H1 (cell line): ENCODE measurements around the gene PLA2G4A. TPM values are rescaled to one million over a fixed set of nuclear protein-coding genes. Genes with fewer than 3 reads are reported as not detected.

Experiments used
- CTCF ChIA-PET: fragments of 300-600 bp; sonication (Branson Sonifier 250); formaldehyde crosslinking; loops from one replicate; lab custom pipeline; 2021; ENCODE audit not compliant: partially characterized antibody; lab: Charles Lee
- POLR2A ChIA-PET: fragments of 300-600 bp; sonication (Branson Sonifier 250); formaldehyde crosslinking; loops from one replicate; lab custom pipeline; 2021; ENCODE audit warnings: inconsistent platforms; ENCODE audit not compliant: partially characterized antibody; lab: Charles Lee
- DNase-seq, 2 experiments: peaks; one replicate each; pipeline versions ENCODE4 v3.0.0 to v3.0.0-alpha.2; 2010 to 2022; ENCODE audit warnings: low spot score in 2 of 2, low read depth in 1 of 2, mixed read lengths in 1 of 2
- FAIRE-seq: peaks from 2 replicates; lab custom pipeline; 2011; peaks lifted over from hg19 to GRCh38; lab: Jason Lieb, UNC
- H2AFZ ChIP-seq: 2 replicates; pipeline ENCODE4 v1.8.1; 2012; ENCODE audit warnings: low read length, inconsistent platforms
- H2AK5ac ChIP-seq: 2 replicates; pipeline ENCODE4 v1.6.1; 2013; ENCODE audit warnings: low read depth, low read length
- H2BK120ac ChIP-seq: replicated peaks from 2 replicates; pipeline ENCODE3; 2013; ENCODE audit warnings: low read depth, low read length, inconsistent platforms
- H2BK12ac ChIP-seq: 2 replicates; pipeline ENCODE4 v1.6.1; 2013; ENCODE audit warnings: low read depth, low read length
- H2BK15ac ChIP-seq: 2 replicates; pipeline ENCODE4 v1.6.1; 2013; ENCODE audit warnings: low read length
- H2BK20ac ChIP-seq: 2 replicates; pipeline ENCODE4 v1.6.1; 2013; ENCODE audit warnings: low read length
- H2BK5ac ChIP-seq: 2 replicates; pipeline ENCODE4 v1.6.1; 2013; ENCODE audit warnings: low read depth, low read length
- H3K14ac ChIP-seq: 2 replicates; pipeline ENCODE4 v1.6.1; 2013; ENCODE audit warnings: inconsistent platforms; ENCODE audit not compliant: insufficient read length
- H3K18ac ChIP-seq: 2 replicates; pipeline ENCODE4 v1.6.1; 2013; ENCODE audit warnings: low read length; ENCODE audit errors: extremely low read depth
- H3K23ac ChIP-seq: 2 replicates; pipeline ENCODE4 v1.6.1; 2013; ENCODE audit warnings: inconsistent platforms; ENCODE audit not compliant: insufficient read length
- H3K23me2 ChIP-seq: 2 replicates; pipeline ENCODE4 v1.6.1; 2013; ENCODE audit warnings: low read depth, low read length
- H3K27ac ChIP-seq: 2 replicates; pipeline ENCODE4 v1.6.1; 2011; ENCODE audit warnings: low read depth, low read length, inconsistent platforms
- H3K27me3 ChIP-seq, 4 experiments: replicated peaks in 1 of 4; 1 replicate in 1 of 4; 2 replicates in 3 of 4; pipeline versions ENCODE4 v1.6.1 to v1.8.1; 2011 to 2013; ENCODE audit warnings: low read length in 3 of 4, mild to moderate bottlenecking in 3 of 4, inconsistent platforms in 2 of 4, mixed read lengths in 2 of 4, moderate library complexity in 1 of 4; ENCODE audit not compliant: control insufficient read depth in 3 of 4, insufficient read depth in 3 of 4; ENCODE audit errors: extremely low read depth in 1 of 4
- H3K36me3 ChIP-seq, 4 experiments: 2 replicates each; pipeline versions ENCODE4 v1.6.1 to v1.8.1; 2011 to 2013; ENCODE audit warnings: mild to moderate bottlenecking in 4 of 4, low read length in 3 of 4, moderate library complexity in 2 of 4, control low read depth in 1 of 4, inconsistent platforms in 1 of 4; ENCODE audit not compliant: insufficient read depth in 4 of 4, control insufficient read depth in 2 of 4
- H3K4ac ChIP-seq: replicated peaks from 2 replicates; pipeline ENCODE3; 2013; ENCODE audit warnings: low read length, low read depth, mixed read lengths, inconsistent platforms; ENCODE audit not compliant: insufficient read length
- H3K4me1 ChIP-seq, 4 experiments: replicated peaks in 1 of 4; 1 replicate in 1 of 4; 2 replicates in 3 of 4; pipeline versions ENCODE4 v1.6.1 to v1.8.1; 2011 to 2013; ENCODE audit warnings: low read length in 3 of 4, inconsistent platforms in 2 of 4, mixed read lengths in 1 of 4; ENCODE audit not compliant: insufficient read depth in 4 of 4, control insufficient read depth in 3 of 4
- H3K4me2 ChIP-seq, 2 experiments: 2 replicates each; pipeline versions ENCODE4 v1.6.1 to v1.8.1; 2011 to 2013; ENCODE audit warnings: low read depth in 2 of 2, low read length in 2 of 2, control low read depth in 1 of 2, inconsistent platforms in 1 of 2, mild to moderate bottlenecking in 1 of 2; ENCODE audit not compliant: insufficient read depth in 1 of 2
- H3K4me3 ChIP-seq, 4 experiments: fragments of 200-600, 300-600 bp in 1 of 4; sonication (generic), shearing (Covaris generic), sonication (Bioruptor Twin) in 1 of 4; 2 replicates each; pipeline versions ENCODE4 v1.5.1 to v1.8.1; 2011 to 2016; ENCODE audit warnings: low read length in 4 of 4, low read depth in 3 of 4, control low read depth in 2 of 4, inconsistent platforms in 2 of 4, mild to moderate bottlenecking in 2 of 4, mixed read lengths in 1 of 4, moderate library complexity in 1 of 4; ENCODE audit not compliant: insufficient read depth in 2 of 4; ENCODE audit errors: extremely low read depth in 1 of 4
- H3K56ac ChIP-seq: replicated peaks from 2 replicates; pipeline ENCODE3; 2013; ENCODE audit warnings: low read depth, mild to moderate bottlenecking, mixed read lengths, low read length, inconsistent platforms; ENCODE audit not compliant: insufficient read length
- H3K79me1 ChIP-seq: 2 replicates; pipeline ENCODE4 v1.6.1; 2013; ENCODE audit warnings: low read depth, low read length, control low read depth
- H3K79me2 ChIP-seq, 2 experiments: 2 replicates each; pipeline versions ENCODE4 v1.6.1 to v1.8.1; 2012 to 2013; ENCODE audit warnings: low read length in 2 of 2, mild to moderate bottlenecking in 2 of 2, inconsistent platforms in 1 of 2; ENCODE audit not compliant: insufficient read depth in 2 of 2, control insufficient read depth in 1 of 2
- H3K9ac ChIP-seq, 4 experiments: replicated peaks in 1 of 4; 1 replicate in 1 of 4; 2 replicates in 3 of 4; pipeline versions ENCODE4 v1.6.1 to v1.8.1; 2011 to 2013; ENCODE audit warnings: low read depth in 3 of 4, low read length in 3 of 4, control low read depth in 2 of 4, mild to moderate bottlenecking in 2 of 4, moderate library complexity in 2 of 4, inconsistent platforms in 1 of 4; ENCODE audit errors: extremely low read depth in 1 of 4
- H3K9me3 ChIP-seq, 2 experiments: 2 replicates each; pipeline versions ENCODE4 v1.6.1 to v1.8.1; 2012 to 2013; ENCODE audit warnings: mild to moderate bottlenecking in 2 of 2, moderate library complexity in 2 of 2, control low read depth in 1 of 2, inconsistent platforms in 1 of 2, low read depth in 1 of 2, low read length in 1 of 2, mixed read lengths in 1 of 2; ENCODE audit not compliant: insufficient read depth in 2 of 2
- H4K20me1 ChIP-seq, 2 experiments: replicated peaks in 1 of 2; 2 replicates each; pipeline versions ENCODE3 to v1.8.1; 2011 to 2013; ENCODE audit warnings: inconsistent platforms in 2 of 2, low read length in 2 of 2, mild to moderate bottlenecking in 1 of 2; ENCODE audit not compliant: insufficient read depth in 2 of 2, control insufficient read depth in 1 of 2
- H4K5ac ChIP-seq: 2 replicates; pipeline ENCODE4 v1.6.1; 2013; ENCODE audit warnings: low read length, low read depth, mixed read lengths, inconsistent platforms; ENCODE audit not compliant: insufficient read length
- H4K8ac ChIP-seq: 2 replicates; pipeline ENCODE4 v1.8.0; 2013; ENCODE audit warnings: mild to moderate bottlenecking, moderate library complexity, low read length, inconsistent platforms; ENCODE audit not compliant: insufficient read depth; ENCODE audit errors: extremely low read depth
- H4K91ac ChIP-seq: replicated peaks from 2 replicates; pipeline ENCODE3; 2013; ENCODE audit warnings: low read length, mixed read lengths, inconsistent platforms; ENCODE audit not compliant: insufficient read length
- CBX5 ChIP-seq: fragments of 300-800, 300-1000 bp; sonication (generic); IDR thresholded peaks from 2 replicates; pipeline ENCODE4 v1.7.1; 2016; ENCODE audit warnings: antibody characterized with exemption, low read length, low read depth
- HDAC6 ChIP-seq: IDR thresholded peaks from one replicate; pipeline ENCODE4 v1.7.1; 2012; ENCODE audit warnings: low read depth, mild to moderate bottlenecking, inconsistent platforms, low read length, moderate library complexity
- MAFK ChIP-seq: IDR thresholded peaks from 2 replicates; pipeline ENCODE4 v1.6.1; 2012; ENCODE audit warnings: low read depth, mild to moderate bottlenecking, improper control_type of control experiment, low read length
- RAD21 ChIP-seq, 2 experiments: IDR thresholded peaks in 1 of 2; conservative IDR thresholded peaks in 1 of 2; 2 replicates each; pipeline ENCODE4 v1.6.1; 2011; ENCODE audit warnings: low read depth in 2 of 2, low read length in 2 of 2, improper control_type of control experiment in 1 of 2, inconsistent platforms in 1 of 2, mild to moderate bottlenecking in 1 of 2, moderate library complexity in 1 of 2
- RFX5 ChIP-seq: IDR thresholded peaks from 2 replicates; pipeline ENCODE4 v1.6.1; 2011; ENCODE audit warnings: low read depth, low read length, improper control_type of control experiment, borderline replicate concordance
- SIN3A ChIP-seq, 2 experiments: IDR thresholded peaks in 1 of 2; conservative IDR thresholded peaks in 1 of 2; 2 replicates each; pipeline ENCODE4 v1.6.1; 2011 to 2012; ENCODE audit warnings: low read length in 2 of 2, improper control_type of control experiment in 1 of 2, low read depth in 1 of 2, mild to moderate bottlenecking in 1 of 2
- SUZ12 ChIP-seq: fragments of 200-600 bp; sonication (generic); IDR thresholded peaks from 2 replicates; pipeline ENCODE4 v1.6.1; 2012; ENCODE audit warnings: mild to moderate bottlenecking, inconsistent platforms, low read length, moderate library complexity, mixed read lengths
- TAF7 ChIP-seq: optimal IDR thresholded peaks from 2 replicates; pipeline ENCODE3; 2011; ENCODE audit warnings: low read depth, mild to moderate bottlenecking, inconsistent platforms, low read length, moderate library complexity, borderline replicate concordance
- TEAD4 ChIP-seq: IDR thresholded peaks from 2 replicates; pipeline ENCODE4 v1.6.1; 2012; ENCODE audit warnings: low read depth, low read length, inconsistent platforms, mixed read lengths
- YY1 ChIP-seq: IDR thresholded peaks from 2 replicates; pipeline ENCODE4 v1.6.1; 2011; ENCODE audit warnings: low read depth, mild to moderate bottlenecking, low read length
- WGBS, 2 experiments: shearing (Covaris generic) in 1 of 2; methylation state at CpG; one replicate each; pipeline versions ENCODE4 v1.1.6 to v1.1.7; 2013 to 2015; ENCODE audit warnings: low lambda C conversion rate in 2 of 2, mixed read lengths in 2 of 2, inconsistent platforms in 1 of 2, low coverage in 1 of 2, missing lambda C conversion rate in 1 of 2; ENCODE audit not compliant: insufficient replicate concordance in 2 of 2, insufficient coverage in 1 of 2, insufficient read length in 1 of 2; ENCODE audit errors: extremely low coverage in 1 of 2, missing lambda C conversion rate in 1 of 2; 5-methylcytosine and 5-hydroxymethylcytosine counted together
- polyA plus RNA-seq, 7 experiments: library from polyadenylated mRNA; depleted of rRNA in 3 of 7; stranded (reverse) in 5 of 7; unstranded in 2 of 7; fragments of >200 nt in 5 of 7; fragments of 200-250 nt in 2 of 7; gene quantifications; 1 replicate in 5 of 7; 2 replicates in 1 of 7; 4 replicates in 1 of 7; pipeline versions ENCODE4 v1.2.1 to v1.2.3, GENCODE V29; 2011 to 2013; ENCODE audit warnings: missing spikeins in 2 of 7, mixed read lengths in 2 of 7
- total RNA-seq: library from RNA; stranded (reverse); fragmentation: NEBNext Ultra II Directional; extraction: Animal tissue kit (Norgen Biotek cat#: 25700); gene quantifications from 2 replicates; pipeline ENCODE4 v1.2.1, GENCODE V29; 2021
- TF ChIP-seq, protein P1 (sequence below): IDR thresholded peaks from 2 replicates; pipeline ENCODE4 v1.6.1; 2011; ENCODE audit warnings: low read length, improper control_type of control experiment
- TF ChIP-seq, protein P2 (sequence below): IDR thresholded peaks from 2 replicates; pipeline ENCODE4 v1.6.1; 2011; ENCODE audit warnings: low read depth, mild to moderate bottlenecking, low read length; ENCODE audit not compliant: insufficient read depth

The PLA2G4A gene
- total and polyA plus RNA-seq, 2 of the 8 experiments (the other 6 are each of a cell fraction or from before 2014, with no cell fraction given): 0.63 to 1.4 TPM

DNA sequence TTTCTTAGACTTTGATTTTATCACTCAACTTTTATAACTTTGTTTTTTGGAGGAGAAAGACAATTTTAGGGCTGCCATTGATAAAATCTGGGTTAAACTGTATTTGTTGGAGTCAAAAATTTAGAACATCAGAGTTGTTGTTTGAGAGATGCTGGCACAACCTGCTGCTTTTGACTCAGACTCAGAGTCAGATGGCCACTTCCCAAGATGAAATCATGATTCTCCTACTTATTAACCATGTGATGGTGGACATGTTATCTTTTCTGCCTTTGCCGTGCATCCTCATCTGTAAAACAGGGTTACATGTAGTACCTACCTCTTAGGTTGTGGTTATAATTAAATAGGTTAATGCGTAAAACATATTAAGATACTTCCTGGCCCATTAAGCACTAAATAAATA, 71.2 kb downstream of the PLA2G4A start:
- Histone ChIP-seq H2BK5ac (no peak overlapping the region), H2BK12ac (no peak overlapping the region), H3K79me2 (no peaks in the 10 kb centered on the region), H3K79me1 (no peaks in the 10 kb centered on the region), H2AFZ (no peak overlapping the region), H3K14ac (no peak overlapping the region), H3K23ac (no peak overlapping the region), H4K20me1 (no peaks in the 10 kb centered on the region), H3K4me2 (no peak overlapping the region), H4K5ac (no peak overlapping the region), H3K9ac (no peak overlapping the region), H3K27me3 (no peaks in the 10 kb centered on the region), H3K56ac (no peak overlapping the region), H3K23me2 (no peaks in the 10 kb centered on the region), H3K4ac (no peak overlapping the region), H3K18ac (no peak overlapping the region), H3K4me1 (no peaks in the 10 kb centered on the region), H4K91ac (no peak overlapping the region), H2AK5ac (no peak overlapping the region), H4K8ac (no peak overlapping the region), H3K9me3 (no peaks in the 10 kb centered on the region), H3K36me3 (no peaks in the 10 kb centered on the region), H3K27ac (no peak overlapping the region)
- FAIRE-seq: no peak
- ChIA-PET CTCF (no interaction called here), POLR2A (no interaction called here)
- 88% methylated on average over 2 of the region's 2 CpGs; no CpG with 5 or more reads in 1 of the 2 experiments for WGBS, 2 experiments
- TF ChIP-seq TAF7: no peak
- TF ChIP-seq RAD21 (IDR thresholded peaks at IDR 0.05 in 1 of 2, conservative IDR thresholded peaks at IDR 0.05 in 1 of 2; ENCODE audit: low read depth in 2 of 2, low read length in 2 of 2): no peak
- no peak for TF ChIP-seq RFX5
- no peak for TF ChIP-seq HDAC6
- TF ChIP-seq SUZ12: no peak
- TF ChIP-seq CBX5: no peak
- TF ChIP-seq YY1: no peak
- no peak for TF ChIP-seq SIN3A (conservative IDR thresholded peaks at IDR 0.05 in 1 of 2, IDR thresholded peaks at IDR 0.05 in 1 of 2; ENCODE audit: low read depth in 1 of 2, low read length in 2 of 2)
- TF ChIP-seq, protein P1, sequence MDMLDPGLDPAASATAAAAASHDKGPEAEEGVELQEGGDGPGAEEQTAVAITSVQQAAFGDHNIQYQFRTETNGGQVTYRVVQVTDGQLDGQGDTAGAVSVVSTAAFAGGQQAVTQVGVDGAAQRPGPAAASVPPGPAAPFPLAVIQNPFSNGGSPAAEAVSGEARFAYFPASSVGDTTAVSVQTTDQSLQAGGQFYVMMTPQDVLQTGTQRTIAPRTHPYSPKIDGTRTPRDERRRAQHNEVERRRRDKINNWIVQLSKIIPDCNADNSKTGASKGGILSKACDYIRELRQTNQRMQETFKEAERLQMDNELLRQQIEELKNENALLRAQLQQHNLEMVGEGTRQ: no peak
- TF ChIP-seq TEAD4: no peak
- TF ChIP-seq, protein P2, sequence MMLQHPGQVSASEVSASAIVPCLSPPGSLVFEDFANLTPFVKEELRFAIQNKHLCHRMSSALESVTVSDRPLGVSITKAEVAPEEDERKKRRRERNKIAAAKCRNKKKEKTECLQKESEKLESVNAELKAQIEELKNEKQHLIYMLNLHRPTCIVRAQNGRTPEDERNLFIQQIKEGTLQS: no peak
- no peak for TF ChIP-seq MAFK
- TF ChIP-seq, all 59 proteins: peak for 0
- Histone ChIP-seq H2BK15ac (no peak overlapping the region), H2BK20ac (no peak overlapping the region), H3K4me3 (no peak overlapping the region), H2BK120ac (no peak overlapping the region)
- DNase-seq: no peak
